SKM-1 (cell line): Measurements from ENCODE around the gene DBP.
"Not testable (repeated sequence)": the region's sequence is repeated elsewhere in the genome, so short reads cannot be mapped to it uniquely, and the experiment has no call there.

Source experiments
- DNase-seq: peaks from one replicate; lab custom pipeline; 2025; ENCODE audit not compliant: unreplicated experiment; lab: John Stamatoyannopoulos, UW

The DBP gene

DNA sequence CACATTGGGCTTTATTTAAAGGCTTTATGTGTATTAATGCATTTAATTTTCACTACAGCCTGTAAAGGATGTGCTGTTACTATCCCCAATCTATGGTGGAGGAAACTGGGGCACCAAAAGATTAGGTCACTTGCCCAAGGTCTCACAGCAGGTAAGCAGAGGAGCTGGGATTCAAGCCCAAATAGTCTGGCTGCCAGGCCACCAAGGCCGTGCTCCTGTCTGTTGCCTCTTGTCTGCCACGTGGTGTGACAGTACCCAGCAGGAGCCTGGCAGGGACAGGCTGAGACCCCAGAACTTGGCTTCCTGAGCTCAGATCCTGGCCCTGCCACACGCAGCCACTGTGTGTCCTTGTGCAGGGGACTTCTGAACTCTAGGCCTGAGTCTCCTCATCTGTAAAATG is 31.2 kb upstream of the DBP start:
- no peak for DNase-seq

DNA sequence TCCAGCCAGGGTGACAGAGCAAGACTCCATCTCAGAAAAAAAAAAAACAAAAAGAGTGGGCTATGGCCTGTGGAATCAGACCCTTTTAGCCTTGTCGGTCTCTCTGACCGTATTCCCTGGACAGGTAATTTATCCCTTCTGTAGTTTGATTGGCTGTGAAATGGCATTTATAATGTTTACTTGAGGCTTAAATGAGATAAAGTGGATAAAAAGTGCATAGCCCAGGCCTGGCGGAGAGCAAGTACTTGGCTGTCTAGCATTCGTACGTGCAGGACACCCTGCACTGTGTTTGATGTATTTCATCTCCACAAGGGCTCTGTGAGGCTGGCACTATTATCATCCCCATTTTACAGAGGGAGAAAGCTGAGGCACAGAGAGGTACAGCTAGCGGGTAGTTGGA is 28.6 kb upstream of the DBP start:
- no peak for DNase-seq

DNA sequence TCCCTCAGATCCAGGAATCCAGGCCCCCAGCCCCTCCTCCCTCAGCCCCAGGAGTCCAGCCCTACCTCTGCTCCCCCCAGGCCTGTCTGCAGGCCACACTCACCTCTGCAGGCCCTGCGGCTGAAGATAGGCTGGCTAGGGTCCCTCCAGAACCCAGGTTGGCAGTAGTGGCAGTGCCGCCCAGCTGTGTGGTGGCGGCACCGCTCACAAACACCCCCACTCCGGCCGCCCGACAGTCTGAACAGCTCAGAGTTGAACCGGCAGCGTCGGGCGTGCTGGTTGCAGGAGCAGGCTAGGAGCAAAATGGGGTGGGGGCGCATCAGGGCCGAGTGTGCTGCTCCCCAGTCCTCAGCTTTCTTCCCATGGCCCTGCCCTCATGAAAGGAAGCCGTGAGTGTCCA is 27.3 kb upstream of the DBP start:
- no peak for DNase-seq

DNA sequence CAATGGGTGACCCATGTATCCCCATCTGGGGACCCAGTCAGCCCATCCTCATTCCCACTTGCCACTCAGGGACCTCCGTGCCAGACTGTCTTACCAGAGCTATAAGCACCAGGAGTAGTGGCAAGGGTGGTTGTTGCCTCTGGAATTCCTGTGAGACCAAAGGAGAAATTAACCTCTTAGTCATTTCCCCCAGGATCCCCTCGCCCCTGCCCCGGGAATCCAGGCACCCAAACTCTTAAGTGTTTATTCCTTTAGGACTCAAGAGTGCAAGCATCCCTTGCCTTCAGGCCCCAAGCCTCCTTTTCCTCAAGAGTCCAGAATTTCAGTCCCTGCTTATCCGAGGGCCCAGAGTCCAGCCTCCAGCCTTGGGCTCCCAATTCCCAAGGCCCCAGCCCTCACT is 26.5 kb upstream of the DBP start:
- DNase-seq, result no peak

DNA sequence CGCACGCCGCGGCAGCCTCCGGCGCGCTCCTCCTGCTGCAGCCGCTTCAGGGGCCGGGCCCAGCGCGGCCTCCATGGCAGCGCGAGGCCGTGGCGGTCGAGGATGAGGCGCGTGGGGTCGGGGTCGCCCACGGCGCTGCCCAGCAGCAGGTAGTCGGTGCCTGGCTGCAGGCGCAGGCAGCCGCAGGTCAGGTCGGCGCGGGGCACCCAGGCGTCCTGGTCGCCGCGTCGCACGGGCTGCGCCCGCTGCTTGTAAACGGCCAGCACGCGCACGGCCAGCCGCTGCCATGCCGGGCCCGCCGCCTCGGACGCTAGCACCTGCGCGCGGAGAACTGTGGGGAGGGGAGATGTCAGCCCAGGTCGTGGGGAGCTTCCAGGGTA is 24.5 kb upstream of the DBP start:
- no peak for DNase-seq

DNA sequence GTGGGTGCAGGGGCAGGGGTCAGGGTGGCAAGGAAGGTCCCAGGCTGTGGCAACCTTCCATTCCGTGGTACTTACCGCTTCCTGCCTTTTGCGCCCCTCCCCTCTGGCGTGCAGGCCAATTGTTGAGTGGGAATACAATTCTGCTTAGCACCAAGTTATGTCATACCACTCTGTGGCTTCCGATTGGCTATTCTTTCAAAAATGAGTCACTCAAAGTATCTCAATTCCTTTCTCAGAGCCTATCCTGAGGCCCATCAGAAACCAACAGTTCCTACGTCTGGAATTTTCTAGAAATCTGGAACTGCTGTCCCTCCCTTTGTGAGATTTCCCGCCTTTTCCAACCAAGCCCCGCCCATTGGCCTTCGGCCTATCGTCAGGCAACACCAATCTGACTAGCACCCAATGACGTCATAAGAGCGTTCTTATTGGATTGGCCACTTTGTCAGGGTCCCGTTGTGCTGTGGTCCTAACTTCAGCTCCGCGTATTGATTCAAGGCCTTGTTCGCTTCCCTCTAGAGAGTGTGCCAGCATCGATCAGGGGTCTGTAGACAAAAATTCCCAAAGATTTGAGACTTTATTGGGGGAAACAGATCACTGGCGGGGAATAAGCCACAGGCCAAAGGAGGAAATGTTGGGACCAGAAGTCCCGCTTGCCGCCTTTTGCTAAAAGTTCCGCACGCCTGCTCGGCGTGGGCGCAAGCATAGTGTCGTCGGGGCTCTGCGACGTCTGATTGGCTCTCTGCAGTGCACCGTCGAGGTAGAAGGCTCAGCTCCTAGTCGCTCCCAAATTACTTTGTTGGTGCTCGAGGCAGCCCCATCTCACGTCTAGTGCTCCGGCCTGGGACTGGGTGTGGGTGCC is 23.9 kb upstream of the DBP start:
- DNase-seq, result peak; percentile 83

DNA sequence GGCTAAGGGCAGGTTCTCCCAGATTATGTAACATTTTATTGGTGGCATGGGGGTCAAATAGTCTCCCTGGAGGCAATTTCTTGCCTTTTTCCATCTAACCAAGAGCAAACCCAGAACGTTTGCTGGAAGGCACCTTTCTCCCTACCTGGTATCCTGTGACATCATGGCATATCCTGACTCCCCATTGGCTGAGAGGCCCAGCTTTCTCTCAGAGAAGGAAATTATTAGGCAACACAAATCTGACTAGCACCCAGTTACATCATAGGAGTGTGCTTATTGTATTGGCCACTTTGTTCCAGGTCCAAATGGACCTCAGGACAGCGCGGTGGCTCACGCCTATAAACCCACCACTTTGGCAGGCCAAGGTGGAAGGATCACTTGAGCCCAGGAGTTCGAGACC is 22.6 kb upstream of the DBP start:
- peak; percentile 66 for DNase-seq

DNA sequence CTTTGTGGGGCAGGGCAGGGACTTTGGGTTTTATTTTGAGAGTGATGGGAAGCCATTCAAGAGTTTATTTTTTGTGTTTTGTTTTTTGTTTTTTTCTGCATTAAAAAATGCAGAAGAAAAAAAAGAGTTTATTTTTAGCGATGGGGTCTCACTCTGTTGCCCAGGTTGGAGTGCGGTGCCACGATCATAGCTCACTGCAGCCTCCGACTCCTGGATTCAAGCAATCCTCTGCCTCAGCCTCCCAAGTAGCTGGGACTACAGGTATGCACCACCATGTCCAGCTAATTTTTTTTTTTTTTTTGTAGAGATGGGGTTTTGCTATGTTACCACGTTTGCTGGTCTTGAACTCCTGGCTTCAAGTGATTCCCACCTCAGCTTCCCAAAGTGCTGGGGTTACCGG is 21.3 kb upstream of the DBP start:
- DNase-seq, result no peak

DNA sequence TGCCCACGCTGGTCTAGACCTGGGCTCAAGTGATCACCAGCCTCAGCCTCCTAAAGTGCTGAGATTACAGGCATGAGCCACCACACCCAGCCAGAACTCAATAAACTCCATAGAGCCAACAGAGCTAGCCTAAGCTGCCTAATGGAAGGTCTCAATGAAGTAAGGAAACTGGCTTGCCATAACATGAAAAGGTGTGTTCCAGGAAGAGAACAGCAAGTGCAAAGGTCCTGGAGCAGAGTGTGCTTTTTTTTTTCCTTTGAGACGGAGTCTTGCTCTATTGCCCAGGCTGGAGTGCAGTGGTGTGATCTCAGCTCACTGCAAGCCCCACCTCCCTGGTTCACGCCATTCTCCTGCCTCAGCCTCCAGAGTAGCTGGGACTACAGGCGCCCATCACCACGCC is 20.6 kb upstream of the DBP start:
- DNase-seq, result not testable (repeated sequence)

DNA sequence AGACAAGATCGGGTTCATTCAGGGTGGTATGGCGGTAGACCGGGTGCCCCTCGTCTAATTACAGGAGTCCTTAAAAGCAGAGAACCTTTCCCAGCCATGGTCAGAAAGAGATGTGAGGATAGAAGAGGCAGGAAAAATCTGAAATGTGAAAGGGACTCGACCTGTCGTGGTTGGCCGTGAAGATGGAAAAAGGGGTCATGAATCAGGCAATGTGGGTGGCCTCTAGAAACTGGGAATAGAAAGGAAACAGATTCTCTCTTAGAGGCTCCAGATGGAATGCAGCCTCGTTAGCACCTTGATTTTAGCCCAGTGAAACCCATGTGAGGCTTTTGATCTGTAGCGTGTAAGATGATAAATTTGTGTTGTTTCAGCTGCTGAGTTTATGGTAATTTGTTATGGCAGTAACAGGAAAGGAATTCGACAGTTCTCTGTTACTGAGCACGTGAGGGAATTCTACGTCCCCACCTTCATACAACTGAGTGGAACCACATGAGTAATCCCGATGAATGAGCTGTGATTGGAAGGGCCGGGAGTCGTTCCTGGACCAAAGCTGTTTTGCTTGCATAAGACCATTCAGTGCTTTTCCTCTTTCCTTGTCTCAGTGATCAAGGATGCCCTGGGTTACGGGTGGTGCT is 19.8 kb upstream of the DBP start:
- DNase-seq, result no peak

DNA sequence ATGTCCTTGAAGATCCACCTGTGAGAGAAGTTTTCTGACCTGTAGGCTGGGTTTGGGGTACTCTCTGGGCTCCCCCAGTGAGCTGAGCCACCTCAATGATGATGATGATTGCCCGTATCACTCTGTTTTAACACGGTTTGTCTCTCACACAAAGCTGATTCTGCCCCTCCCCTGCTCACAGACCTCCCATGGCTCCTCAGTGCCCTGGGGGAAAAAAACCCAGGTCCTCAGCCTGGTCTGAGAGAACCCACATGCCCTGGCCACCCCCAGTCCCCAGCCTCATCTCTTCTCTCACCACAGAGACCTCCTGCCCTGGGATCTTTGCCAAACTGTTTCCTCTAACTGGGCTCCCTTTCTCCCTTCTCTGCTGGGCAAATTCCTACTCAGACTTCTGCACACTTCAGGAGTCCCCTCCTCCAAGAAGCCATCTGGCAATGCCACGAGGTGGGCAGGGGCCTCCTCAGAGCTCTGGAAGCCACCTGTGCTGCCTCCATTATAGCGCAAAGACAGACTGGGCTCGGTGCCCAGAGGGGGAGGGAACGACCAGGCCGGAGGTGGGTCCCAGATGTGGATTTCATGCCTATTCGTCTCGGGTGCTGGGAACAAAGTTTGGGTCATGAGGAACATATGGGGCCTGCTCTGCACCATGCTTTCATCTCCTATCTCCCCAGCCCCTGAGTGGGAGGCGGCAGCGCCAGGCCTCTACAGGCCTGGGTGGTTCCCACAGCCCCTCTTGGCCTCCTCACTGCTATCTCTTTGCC is 17.3 kb upstream of the DBP start:
- DNase-seq, result no peak

DNA sequence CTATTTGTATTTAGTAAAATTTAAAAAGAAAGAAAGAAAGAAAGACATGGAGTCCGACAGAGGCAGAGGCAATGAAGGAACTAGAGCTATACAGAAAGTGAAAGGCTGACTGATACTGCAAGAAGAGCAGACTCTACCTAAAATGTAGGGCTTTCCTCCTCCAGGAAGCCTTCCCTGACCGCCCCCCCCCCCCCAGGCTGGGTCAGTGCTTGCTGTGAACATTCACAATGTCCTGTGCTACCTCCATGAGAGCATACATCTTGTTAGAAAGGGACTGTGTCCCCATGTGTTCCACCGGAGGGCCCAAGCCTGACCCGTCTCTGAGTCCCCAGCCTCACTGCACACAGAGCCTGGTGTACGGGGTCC is 14.5 kb upstream of the DBP start:
- no peak for DNase-seq

DNA sequence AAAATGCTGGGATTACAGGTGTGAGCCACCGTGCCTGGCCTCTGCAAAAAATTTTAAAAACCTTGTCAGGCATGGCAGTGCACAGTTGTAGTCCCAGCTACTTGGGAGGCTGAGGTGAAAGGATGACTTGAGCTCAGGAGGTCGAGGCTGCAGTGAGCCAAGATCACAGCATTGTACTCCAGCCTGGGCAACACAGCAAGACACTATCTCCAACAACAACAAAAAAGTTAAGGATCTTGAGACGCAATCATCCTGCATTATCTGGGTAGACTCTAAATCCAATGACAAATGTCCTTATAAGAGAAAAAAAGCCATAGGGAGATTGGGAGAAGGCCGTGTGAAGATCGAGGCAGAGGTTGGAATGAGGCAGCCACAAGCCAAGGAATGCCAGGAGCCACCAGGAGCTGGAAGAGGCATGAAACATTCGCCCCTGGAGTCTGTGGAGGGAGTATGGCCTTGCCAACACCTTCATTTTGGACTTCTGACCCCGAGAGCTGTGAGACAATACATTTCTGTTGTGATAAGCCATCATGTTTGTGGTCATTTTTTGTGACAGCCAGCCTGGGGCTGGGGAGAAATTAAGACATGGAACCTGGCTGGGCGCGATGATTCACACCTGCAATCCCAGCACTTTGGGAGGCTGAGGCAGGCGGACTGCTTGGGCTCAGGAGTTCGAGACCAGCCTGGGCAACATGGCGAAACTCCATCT is 13.9 kb upstream of the DBP start:
- no peak for DNase-seq

DNA sequence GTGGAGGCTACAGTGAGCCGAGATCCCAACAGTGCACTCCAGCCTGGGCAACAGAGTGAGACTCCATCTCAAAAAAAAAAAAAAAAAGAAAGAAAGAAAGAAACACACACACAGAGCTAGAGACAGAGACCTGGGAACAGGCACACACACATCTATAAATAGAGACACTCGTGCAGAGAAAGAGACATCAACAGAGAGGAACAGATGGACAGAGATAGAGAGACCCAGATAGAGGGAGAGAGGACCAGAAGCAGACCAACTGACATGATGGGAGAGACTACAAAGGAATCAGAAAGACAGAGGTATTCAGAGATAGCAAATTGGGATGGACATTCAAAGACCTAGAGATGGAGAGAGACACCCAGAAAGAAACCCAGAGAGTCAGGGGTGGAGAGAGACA is 11.0 kb upstream of the DBP start:
- no peak for DNase-seq

DNA sequence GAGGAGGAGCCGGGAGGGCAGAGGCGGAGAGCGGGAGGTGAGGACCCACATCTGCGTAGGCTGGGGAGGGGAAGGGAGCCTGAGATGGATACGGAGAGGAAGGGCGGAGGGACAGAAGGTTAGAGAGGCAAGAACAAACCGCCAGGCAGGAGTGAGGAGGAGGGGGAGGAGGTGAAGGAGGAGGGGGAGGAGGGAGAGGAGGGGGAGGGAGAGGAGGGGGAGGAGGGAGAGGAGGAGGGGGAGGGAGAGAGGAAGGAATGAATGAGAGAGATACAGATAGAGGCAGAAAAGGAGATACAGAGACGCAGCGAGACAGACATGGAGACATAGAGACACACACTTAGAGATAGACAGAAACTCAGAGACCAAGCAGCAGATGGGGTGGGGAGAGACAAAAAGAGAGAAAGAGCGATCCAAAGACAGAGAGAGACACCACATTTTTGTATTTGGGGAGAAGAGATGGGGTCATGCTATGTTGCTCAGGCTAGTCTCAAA is 9.6 kb upstream of the DBP start:
- DNase-seq, result no peak

DNA sequence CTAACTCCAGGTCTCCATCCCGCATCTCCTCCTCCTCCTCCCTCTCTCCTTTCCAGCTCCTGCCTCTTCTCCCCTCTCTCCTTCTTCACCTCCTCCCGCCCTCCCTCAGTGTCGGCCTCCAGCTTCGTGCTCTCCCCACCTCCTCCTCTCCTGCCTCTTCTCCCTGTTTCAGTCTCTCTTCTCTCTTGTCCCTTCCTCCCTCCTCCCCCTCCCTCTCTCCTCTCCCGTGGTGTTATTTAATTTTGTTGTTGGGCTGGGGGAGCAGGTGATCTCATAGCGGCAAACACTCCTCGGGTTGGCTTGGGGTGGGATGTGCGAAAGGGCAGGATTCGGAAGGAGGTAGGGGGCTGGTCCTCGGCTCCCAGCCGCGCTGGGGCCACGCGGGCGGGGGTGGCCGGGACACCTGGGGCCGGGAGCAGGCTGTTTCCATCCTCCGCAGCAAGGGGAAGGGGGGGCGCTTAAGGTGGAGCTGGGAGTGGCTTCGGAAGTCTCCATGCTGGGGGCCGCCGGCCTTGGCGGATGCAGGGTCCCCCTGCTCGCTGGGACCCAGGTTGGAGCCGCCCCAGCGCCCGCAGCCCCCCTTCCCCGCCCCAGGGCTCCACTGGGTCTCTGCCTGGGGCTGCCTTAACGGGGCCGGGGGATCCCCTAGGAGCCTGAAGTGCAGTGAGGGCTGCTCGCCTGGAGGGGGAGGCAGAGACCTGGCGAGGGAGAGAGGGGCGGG is 9.0 kb upstream of the DBP start, which contains the start of gene CA11:
TSS of gene CA11 (minus strand) at position 187 of the 721 bp plus-strand sequence. CDS start 555 bp downstream, outside the sequence.
- peak; percentile 35 for DNase-seq

DNA sequence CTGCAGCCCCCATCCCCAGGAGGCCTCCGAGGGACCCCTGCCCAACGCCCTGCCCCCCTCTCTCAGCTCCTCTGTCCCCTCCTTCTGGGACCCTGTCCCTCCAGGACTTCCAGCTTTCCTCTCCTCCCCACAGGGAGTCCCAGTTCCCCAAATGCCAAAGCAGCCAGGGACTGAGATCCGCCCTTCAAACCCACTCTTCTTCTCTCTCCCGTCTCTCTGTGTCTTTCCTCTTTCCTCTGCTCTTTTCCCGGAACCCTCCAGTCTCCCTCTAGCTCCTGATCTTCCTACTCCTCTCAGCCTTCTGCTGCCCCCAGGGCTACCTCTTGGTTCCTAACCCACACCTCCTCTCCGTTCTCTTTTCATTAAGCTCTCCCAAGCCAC is 8.4 kb upstream of the DBP start:
- DNase-seq, result no peak

DNA sequence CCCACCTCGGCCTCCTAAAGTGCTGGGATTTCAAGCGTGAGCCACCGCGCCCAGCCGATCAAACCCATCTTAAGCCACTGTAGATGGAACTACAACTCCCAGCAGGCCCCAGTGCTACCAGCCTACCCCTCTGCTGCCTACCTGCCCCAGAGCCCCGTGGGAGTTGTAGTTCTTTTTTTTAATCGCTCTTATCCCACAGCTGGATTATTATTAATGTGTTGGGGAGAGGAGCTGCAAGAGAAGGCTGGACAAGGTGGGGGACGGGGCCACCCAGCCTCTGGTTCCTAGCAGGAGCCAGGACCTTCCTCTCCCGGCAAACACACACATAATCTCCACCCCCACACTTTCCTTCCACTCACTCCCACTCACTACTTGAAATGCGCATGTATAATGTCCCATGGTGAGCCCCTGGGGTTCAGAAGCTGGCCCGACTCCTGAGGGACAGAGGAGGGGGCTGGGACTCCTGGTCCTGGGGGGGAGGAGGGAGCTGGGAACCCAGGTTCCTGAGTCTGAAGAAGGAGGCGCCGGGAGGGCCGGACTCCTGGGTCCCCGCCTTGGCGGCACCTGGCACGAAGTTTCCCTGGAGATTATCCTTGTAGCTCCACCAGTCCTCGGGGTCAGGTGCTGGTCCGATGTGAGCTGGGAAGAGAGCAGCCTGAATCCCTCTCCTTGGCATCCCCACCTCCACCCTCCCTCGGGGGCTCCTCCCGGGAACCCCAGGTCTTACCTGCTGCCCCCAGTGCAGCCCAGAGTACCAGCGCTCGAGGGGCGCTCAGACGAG is 7.8 kb upstream of the DBP start:
- DNase-seq, result peak; percentile 31

DNA sequence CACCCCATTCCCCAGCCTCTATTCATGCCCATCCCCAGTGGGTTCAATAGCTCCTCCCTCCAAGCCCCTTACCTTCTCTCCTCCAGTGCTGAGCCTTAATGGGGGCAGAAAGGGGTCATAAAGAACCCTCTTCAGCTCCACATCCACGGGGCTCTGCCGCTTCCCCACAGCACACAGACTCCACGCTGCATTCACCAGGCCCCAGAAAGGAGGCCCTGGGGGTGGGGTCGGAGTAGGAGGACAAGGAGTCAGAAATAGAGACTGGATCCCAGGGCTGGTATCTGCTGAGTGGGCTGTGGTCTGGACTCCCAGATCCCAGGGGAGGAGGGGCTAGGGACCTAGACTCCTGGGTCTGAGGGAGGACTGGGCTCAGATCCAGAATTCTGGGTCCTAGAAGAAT is 7.2 kb upstream of the DBP start:
- no peak for DNase-seq

DNA sequence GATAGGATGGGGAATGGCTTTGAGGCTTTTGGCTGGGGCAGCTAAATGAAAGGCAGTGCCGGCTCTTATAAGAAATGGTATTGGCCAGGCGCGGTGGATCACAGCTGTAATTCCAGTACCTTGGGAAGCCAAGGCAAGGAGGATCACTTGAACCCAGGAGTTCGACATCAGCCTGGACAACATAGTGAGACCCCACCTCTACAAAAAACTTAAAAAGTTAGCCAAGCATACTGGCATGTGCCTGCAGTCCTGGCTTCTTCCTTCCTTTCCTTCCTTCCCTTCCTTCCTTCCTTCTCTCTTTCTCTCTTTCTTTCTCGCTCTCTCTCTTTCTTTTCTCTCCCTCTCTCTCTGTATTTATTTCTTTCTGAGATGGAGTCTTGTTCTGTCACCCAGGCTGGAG is 5.7 kb upstream of the DBP start:
- no peak for DNase-seq
